GM18867 (cell line): ENCODE data around the gene CGN.
"Not testable (repeated sequence)": the region's sequence is repeated elsewhere in the genome, so short reads cannot be mapped to it uniquely, and the experiment has no call there.

ENCODE experiments used
- ATAC-seq: cut with Tn5 transposase; IDR thresholded peaks from one replicate; pipeline ENCODE4 v1.9.1; 2021; ENCODE audit warnings: mild to moderate bottlenecking, moderate library complexity; ENCODE audit not compliant: unreplicated experiment

CGN gene

DNA sequence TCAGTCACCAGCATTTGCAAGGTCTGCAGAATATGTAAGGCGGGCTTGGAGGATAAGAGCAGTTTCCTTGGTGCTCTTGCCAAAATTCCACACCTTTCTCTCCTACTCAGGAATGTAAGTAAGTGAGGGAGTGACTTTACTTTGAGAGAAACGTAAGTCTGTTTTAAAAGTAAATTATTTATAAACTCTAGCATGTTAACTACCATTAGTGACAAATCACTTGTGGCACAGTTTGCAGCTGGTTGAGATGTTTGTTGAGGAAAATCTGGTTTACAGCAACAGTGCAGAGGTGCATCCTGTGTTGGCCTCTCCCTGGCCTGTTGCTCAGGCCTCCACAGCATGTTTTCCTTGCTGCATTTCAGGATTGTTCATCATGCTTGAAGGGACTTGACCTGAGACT, 8.5 kb downstream of the CGN start:
- no peak for ATAC-seq

DNA sequence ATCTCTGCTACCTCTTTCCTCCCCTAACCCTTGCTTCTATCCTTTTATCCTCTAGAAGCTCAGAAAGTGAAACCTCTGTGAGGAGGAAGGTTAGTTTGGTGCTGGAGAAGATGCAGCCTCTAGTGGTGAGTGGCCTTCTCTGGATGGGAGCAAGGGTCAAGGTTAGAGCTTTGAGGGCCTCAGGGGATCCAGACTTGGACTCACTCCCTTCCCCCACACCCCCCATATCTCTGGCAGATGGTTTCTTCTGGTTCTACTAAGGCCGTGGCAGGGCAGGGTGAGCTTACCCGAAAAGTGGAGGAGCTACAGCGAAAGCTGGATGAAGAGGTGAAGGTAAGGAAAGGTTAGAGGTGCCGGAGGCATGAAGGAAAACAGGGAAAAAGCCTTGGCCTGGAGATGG, 9.2 kb downstream of the CGN start:
- ATAC-seq = no peak

DNA sequence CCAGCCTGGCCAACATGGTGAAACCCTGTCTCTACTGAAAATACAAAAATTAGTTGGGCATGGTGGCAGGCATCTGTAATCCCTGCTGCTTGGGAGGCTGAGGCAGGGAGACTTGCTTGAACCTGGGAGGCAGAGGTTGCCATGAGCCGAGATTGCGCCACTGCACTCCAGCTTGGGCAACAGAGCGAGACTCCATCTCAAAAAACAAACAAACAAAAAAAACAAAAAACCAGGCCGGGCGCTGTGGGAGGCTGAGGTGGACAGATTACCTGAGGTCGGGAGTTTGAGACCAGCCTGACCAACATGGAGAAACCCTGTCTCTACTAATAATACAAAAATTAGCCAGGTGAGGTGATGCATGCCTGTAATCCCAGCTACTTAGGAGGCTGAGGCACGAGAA, 11.2 kb downstream of the CGN start:
- ATAC-seq = not testable (repeated sequence)

GRCh38 chr1:151523326-151523725, 12.1 kb downstream of the CGN start:
- ATAC-seq = no peak

DNA sequence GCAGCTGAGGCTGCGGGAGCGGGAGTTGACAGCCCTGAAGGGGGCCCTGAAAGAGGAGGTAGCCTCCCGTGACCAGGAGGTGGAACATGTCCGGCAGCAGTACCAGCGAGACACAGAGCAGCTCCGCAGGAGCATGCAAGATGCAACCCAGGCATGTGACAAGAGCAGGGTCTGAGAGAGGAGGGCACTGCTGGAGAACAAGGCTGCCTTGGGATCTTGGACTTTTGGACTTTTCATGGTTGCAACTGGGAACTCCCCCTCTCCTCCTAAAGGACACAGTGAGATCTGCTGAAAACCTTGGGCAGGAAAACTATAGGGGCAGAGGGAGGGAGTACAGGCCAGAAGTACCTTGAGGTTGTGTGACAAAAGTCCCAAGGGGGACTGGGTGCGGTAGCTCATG, 13.5 kb downstream of the CGN start:
- no peak for ATAC-seq

GRCh38 chr1:151526735-151527525, 15.7 kb downstream of the CGN start:
- ATAC-seq = no peak

GRCh38 chr1:151529211-151529702, 18.1 kb downstream of the CGN start:
- ATAC-seq = no peak

GRCh38 chr1:151529781-151530180, 18.6 kb downstream of the CGN start:
- ATAC-seq = no peak

DNA sequence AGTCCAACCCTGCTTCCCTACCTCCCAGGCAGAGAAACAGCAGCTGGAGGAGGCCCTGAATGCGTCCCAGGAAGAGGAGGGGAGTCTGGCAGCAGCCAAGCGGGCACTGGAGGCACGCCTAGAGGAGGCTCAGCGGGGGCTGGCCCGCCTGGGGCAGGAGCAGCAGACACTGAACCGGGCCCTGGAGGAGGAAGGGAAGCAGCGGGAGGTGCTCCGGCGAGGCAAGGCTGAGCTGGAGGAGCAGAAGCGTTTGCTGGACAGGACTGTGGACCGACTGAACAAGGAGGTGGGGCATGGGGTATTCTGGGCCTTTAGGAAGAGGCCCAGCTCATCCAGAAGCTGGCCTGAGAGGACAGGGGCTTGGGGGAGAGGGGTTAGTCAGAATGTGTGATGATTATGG, 19.3 kb downstream of the CGN start:
- ATAC-seq = no peak

DNA sequence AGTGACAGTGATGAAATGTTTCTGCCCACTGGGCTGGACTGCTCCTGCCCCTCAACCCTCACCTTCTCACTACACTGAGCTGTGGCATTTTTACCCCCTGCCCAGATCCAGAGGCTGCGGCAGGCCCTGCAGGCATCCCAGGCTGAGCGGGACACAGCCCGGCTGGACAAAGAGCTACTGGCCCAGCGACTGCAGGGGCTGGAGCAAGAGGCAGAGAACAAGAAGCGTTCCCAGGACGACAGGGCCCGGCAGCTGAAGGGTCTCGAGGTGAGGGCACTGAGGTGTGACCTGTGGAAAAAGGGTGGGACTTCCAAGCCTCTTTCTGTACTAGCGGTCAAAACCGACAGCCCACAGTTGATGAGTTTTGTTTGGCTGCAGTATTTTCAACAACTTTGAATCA, 22.7 kb downstream of the CGN start:
- ATAC-seq = no peak

DNA sequence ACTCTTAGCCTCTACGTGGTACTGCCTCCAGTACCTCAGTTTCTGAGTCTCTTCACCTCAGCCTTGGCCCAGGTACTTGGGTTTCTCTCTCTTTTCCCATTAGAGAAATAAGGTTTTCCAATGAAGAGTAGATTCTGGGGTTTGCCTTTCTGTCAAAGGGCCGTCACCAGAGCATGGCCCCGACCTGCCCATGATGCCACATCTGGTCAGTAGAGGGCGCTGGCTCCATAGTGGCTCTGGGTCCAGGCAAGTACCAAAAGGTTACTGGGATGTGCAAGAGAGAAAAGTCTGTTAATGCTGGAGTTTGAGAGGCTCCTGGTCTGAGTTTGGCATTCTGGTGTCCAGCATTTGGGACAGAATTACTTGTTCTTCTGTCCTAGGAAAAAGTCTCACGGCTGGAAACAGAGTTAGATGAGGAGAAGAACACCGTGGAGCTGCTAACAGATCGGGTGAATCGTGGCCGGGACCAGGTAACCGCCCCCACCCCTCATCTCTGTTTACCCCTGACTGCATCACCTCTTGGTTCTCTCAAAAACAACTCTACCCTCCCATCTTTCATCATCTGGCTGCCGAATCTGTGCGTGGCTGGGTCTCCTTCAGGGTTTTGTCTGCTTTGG, 23.6 kb downstream of the CGN start:
- peak; percentile 50 for ATAC-seq

GRCh38 chr1:151535326-151536271, 24.4 kb downstream of the CGN start:
- ATAC-seq = no peak

- no peak for ATAC-seq
Observed at GRCh38 chr1:151536499-151536898, 25.3 kb downstream of the CGN start.

- no peak for ATAC-seq
Observed at GRCh38 chr1:151537112-151537511, 25.9 kb downstream of the CGN start.

GRCh38 chr1:151539321-151540020, 28.3 kb downstream of the CGN start:
- peak; percentile 39 for ATAC-seq

DNA sequence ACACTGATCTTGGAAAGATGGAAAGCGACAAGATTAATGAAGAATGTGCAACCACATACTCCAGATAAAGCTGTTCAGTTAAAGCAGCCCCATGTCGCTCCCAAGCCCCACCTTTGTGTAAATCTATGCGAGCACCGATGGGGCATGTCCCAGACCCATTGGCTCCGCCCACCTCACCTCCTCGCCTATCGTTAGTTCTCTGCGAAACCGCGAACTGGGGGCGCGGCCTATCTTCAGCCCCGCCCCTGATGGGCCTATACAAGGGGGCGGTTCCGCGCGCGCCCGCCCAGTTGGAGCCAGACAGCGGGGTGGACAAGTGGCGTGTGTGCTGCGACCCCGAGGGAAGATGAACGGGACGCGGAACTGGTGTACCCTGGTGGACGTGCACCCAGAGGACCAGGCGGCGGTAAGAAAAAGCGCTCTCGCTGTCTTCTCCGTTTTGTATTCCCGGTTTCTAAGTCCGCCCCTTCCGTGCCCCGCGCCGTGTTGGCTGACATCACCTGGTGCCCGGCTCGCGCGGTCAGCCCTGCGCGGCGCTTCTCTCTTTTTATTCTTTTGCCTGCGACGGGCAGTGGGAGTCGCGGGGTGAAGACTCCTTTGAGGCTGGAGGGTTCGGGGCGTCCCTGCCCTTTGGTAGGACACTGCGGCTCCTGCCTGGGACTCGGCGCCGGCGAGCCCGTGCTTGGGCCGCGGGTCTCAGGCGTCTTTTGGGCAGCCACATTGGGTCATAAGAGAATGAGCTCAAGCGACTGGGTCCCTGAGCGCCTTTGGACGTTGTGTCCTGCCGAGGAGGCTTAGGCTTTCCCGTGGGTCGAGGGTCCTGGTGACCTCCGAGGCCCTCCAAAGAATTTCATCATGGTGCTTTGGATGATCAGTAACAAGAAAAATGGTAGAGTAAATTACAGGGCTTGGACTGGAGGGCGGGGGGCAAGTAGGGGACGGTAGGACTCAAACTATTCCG, 29.1 kb downstream of the CGN start, which contains the start of gene TUFT1:
TUFT1 (plus strand) TSS at position 289 of the 961 bp plus-strand sequence; CDS start at position 347, 58 bp downstream.
- peak; percentile 94 for ATAC-seq

DNA sequence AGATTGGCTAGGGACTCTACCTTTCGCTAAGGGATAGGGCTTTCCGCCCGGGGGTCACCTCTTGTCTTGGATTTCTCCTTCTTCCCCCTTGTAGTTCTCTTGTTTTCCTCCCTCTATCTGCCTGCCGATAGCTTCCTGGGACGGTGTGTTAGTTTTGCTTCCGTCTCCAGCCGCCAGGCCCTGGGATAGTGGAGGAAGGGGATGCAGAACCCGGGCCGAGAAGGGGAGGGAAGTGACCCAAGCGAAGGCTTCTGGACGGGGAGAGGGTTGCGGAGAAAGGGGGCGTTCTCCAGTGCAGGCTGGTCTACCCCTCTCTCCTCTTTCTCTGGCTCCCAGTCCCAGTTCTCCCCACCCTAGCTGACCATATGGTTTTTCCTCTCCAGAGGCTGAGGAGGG, 29.8 kb downstream of the CGN start:
- ATAC-seq = no peak

GRCh38 chr1:151541752-151542151, 30.6 kb downstream of the CGN start:
- no peak for ATAC-seq

- ATAC-seq = no peak
Observed at GRCh38 chr1:151542710-151543129, 31.5 kb downstream of the CGN start.
